NCI-H1930 (cell line): ENCODE results near the gene IDE.
"Not testable (repeated sequence)": the region's sequence is repeated elsewhere in the genome, so short reads cannot be mapped to it uniquely, and the experiment has no call there.

Experiments used
- DNase-seq, 2 experiments: peaks; one replicate each; lab custom pipeline; 2025; lab: John Stamatoyannopoulos, UW

IDE gene

GRCh38 chr10:92490387-92490786, 83.5 kb downstream of the IDE start:
- DNase-seq, result no peak

GRCh38 chr10:92486637-92487036, 87.3 kb downstream of the IDE start:
- no peak for DNase-seq

GRCh38 chr10:92483539-92483938, 90.4 kb downstream of the IDE start:
- no peak for DNase-seq

GRCh38 chr10:92480413-92480812, 93.5 kb downstream of the IDE start:
- DNase-seq, result no peak

- DNase-seq, result no peak
Measured at GRCh38 chr10:92479547-92479946, 94.3 kb downstream of the IDE start.

GRCh38 chr10:92478536-92478935, 95.4 kb downstream of the IDE start:
- no peak for DNase-seq

- no peak for DNase-seq
Measured at GRCh38 chr10:92475357-92475868, 98.5 kb downstream of the IDE start.

- DNase-seq, result no peak
Measured at GRCh38 chr10:92470026-92470425, 103.9 kb downstream of the IDE start.

GRCh38 chr10:92464364-92464763, 109.5 kb downstream of the IDE start:
- no peak for DNase-seq

- no peak for DNase-seq
Measured at GRCh38 chr10:92463582-92463981, 110.3 kb downstream of the IDE start.

GRCh38 chr10:92454955-92455354, 118.9 kb downstream of the IDE start:
- not testable (repeated sequence) for DNase-seq

GRCh38 chr10:92452313-92452712, 121.6 kb downstream of the IDE start:
- DNase-seq, result no peak

- no peak for DNase-seq
Measured at GRCh38 chr10:92451431-92451830, 122.5 kb downstream of the IDE start.

- DNase-seq, result no peak
Measured at GRCh38 chr10:92450896-92451295, 123.0 kb downstream of the IDE start.

- DNase-seq, result no peak
Measured at GRCh38 chr10:92440578-92440977, 133.3 kb downstream of the IDE start.

- DNase-seq, result no peak
Measured at GRCh38 chr10:92438220-92438619, 135.7 kb downstream of the IDE start.

- no peak for DNase-seq
Measured at GRCh38 chr10:92436611-92437010, 137.3 kb downstream of the IDE start.

GRCh38 chr10:92436065-92436464, 137.8 kb downstream of the IDE start:
- DNase-seq, result not testable (repeated sequence)

- no peak for DNase-seq
Measured at GRCh38 chr10:92434385-92434784, 139.5 kb downstream of the IDE start.

GRCh38 chr10:92432596-92432995, 141.3 kb downstream of the IDE start:
- DNase-seq, result no peak

GRCh38 chr10:92430103-92430502, 143.8 kb downstream of the IDE start:
- DNase-seq, result no peak

- no peak for DNase-seq
Measured at GRCh38 chr10:92421550-92421949, 152.3 kb downstream of the IDE start.

GRCh38 chr10:92420546-92421275, 153.2 kb downstream of the IDE start:
- no peak for DNase-seq
